ENCODE results near the gene TOP2A.

- TF ChIP-seq POLR2A (conservative IDR thresholded peaks at IDR 0.05) (no peak), HDAC3 (IDR thresholded peaks at IDR 0.05; ENCODE audit: borderline replicate concordance, partially characterized antibody) (no peak), NFIC (IDR thresholded peaks at IDR 0.05) (no peak), CTCF (IDR thresholded peaks at IDR 0.05 in 2 of 3, conservative IDR thresholded peaks at IDR 0.05 in 1 of 3; ENCODE audit: insufficient read depth in 2 of 3, low read depth in 1 of 3, low read length in 3 of 3) (no peak), CHD1 (IDR thresholded peaks at IDR 0.05; ENCODE audit: low read length) (no peak), ZZZ3 (IDR thresholded peaks at IDR 0.05) (no peak), EHMT2 (IDR thresholded peaks at IDR 0.05) (no peak), MEIS2 (IDR thresholded peaks at IDR 0.05; ENCODE audit: partially characterized antibody) (no peak), ZBTB9 (CRISPR knock-in tag; IDR thresholded peaks at IDR 0.05) (no peak), PRDM10 (IDR thresholded peaks at IDR 0.05; ENCODE audit: partially characterized antibody) (no peak), ETS1 (conservative IDR thresholded peaks at IDR 0.05; ENCODE audit: control insufficient read depth, low read depth, low read length) (no peak), ELK3 (CRISPR knock-in tag; IDR thresholded peaks at IDR 0.05) (no peak), ZBTB12 (CRISPR knock-in tag; IDR thresholded peaks at IDR 0.05) (no peak), NFYB (IDR thresholded peaks at IDR 0.05; ENCODE audit: extremely low read depth, insufficient read length) (no peak)
These were observed 8.0 kb upstream of the TOP2A start for GRCh38 chr17:40425741-40426140.
